HepG2 (cell line): ENCODE results near the gene LDHAL6B. TPM values are rescaled to one million over a fixed set of nuclear protein-coding genes. Genes with fewer than 3 reads are reported as not detected.
A peak's percentile ranks its signal among the peaks of the same experiment; 100 is the strongest.

Experiments used
- CBFB ChIP-seq: sonication (generic); formaldehyde crosslinking; IDR thresholded peaks from 2 replicates; pipeline ENCODE4 v1.4.0; 2020; ENCODE audit warnings: missing genetic modification reagents
- CCDC6 ChIP-seq: sonication (generic); formaldehyde crosslinking; IDR thresholded peaks from 2 replicates; pipeline ENCODE4 v1.8.1; 2022; ENCODE audit warnings: mild to moderate bottlenecking, missing genetic modification reagents, moderate library complexity
- FOXC1 ChIP-seq: sonication (generic); formaldehyde crosslinking; IDR thresholded peaks from 2 replicates; pipeline ENCODE4 v1.8.0; 2022; ENCODE audit warnings: mild to moderate bottlenecking, missing genetic modification reagents, borderline replicate concordance
- HNRNPK ChIP-seq: fragments of 200-400 bp; formaldehyde crosslinking; IDR thresholded peaks from 2 replicates; pipeline ENCODE4 v1.6.1; 2018; ENCODE audit warnings: low read length, low read depth, moderate library complexity, mild to moderate bottlenecking; ENCODE audit not compliant: poor library complexity, severe bottlenecking
- KAT2B ChIP-seq: fragments of 150-350 bp; IDR thresholded peaks from 2 replicates; pipeline ENCODE4 v1.6.1; 2014; ENCODE audit warnings: low read depth, low read length, borderline replicate concordance
- MZF1 ChIP-seq: sonication (generic); formaldehyde crosslinking; IDR thresholded peaks from 2 replicates; pipeline ENCODE4 v1.8.1; 2023; ENCODE audit warnings: mild to moderate bottlenecking, missing genetic modification reagents, borderline replicate concordance
- PHF5A ChIP-seq: IDR thresholded peaks from one replicate; pipeline ENCODE4 v1.6.1; 2018; ENCODE audit warnings: low read depth, missing genetic modification reagents; ENCODE audit not compliant: unreplicated experiment
- PRMT3 ChIP-seq: sonication (generic); formaldehyde crosslinking; IDR thresholded peaks from 2 replicates; pipeline ENCODE4 v1.8.1; 2022; ENCODE audit warnings: low read depth, mild to moderate bottlenecking, moderate library complexity, missing genetic modification reagents, borderline replicate concordance
- ZFP62 ChIP-seq: sonication (generic); formaldehyde crosslinking; IDR thresholded peaks from 2 replicates; pipeline ENCODE4 v1.4.0; 2020; ENCODE audit warnings: missing genetic modification reagents
- ZNF138 ChIP-seq: sonication (generic); formaldehyde crosslinking; IDR thresholded peaks from 2 replicates; pipeline ENCODE4 v1.5.0; 2020; ENCODE audit warnings: mild to moderate bottlenecking, low read depth, missing genetic modification reagents
- ZNF296 ChIP-seq: sonication (generic); formaldehyde crosslinking; conservative IDR thresholded peaks from 2 replicates; pipeline ENCODE4 v1.5.0; 2020; ENCODE audit warnings: mild to moderate bottlenecking, missing genetic modification reagents
- ZNF432 ChIP-seq: sonication (generic); formaldehyde crosslinking; IDR thresholded peaks from 2 replicates; pipeline ENCODE4 v1.5.0; 2020; ENCODE audit warnings: missing genetic modification reagents, mild to moderate bottlenecking, borderline replicate concordance
- ZNF567 ChIP-seq: sonication (generic); formaldehyde crosslinking; IDR thresholded peaks from 2 replicates; pipeline ENCODE4 v1.8.1; 2023; ENCODE audit warnings: mild to moderate bottlenecking, missing genetic modification reagents, borderline replicate concordance
- ZNF569 ChIP-seq: sonication (generic); formaldehyde crosslinking; IDR thresholded peaks from 2 replicates; pipeline ENCODE4 v1.5.0; 2020; ENCODE audit warnings: mild to moderate bottlenecking, missing genetic modification reagents, moderate library complexity, borderline replicate concordance
- ZNF747 ChIP-seq: sonication (generic); formaldehyde crosslinking; IDR thresholded peaks from 2 replicates; pipeline ENCODE4 v1.8.1; 2023; ENCODE audit warnings: missing genetic modification reagents, mild to moderate bottlenecking, borderline replicate concordance
- ZNF781 ChIP-seq: sonication (generic); formaldehyde crosslinking; IDR thresholded peaks from 2 replicates; pipeline ENCODE4 v1.5.1; 2020; ENCODE audit warnings: borderline replicate concordance, mild to moderate bottlenecking, missing genetic modification reagents; ENCODE audit errors: not compliant biosample characterization
- ZNF839 ChIP-seq: sonication (generic); formaldehyde crosslinking; IDR thresholded peaks from 2 replicates; pipeline ENCODE4 v1.4.0; 2020; ENCODE audit warnings: missing genetic modification reagents, mild to moderate bottlenecking, borderline replicate concordance
- polyA plus RNA-seq, 8 experiments: library from polyadenylated mRNA; depleted of rRNA in 3 of 8; stranded (reverse) in 7 of 8; unstranded in 1 of 8; fragments of >200 nt; fragmentation: Illumina TruSeq in 4 of 8; extraction: Trizol in 4 of 8; gene quantifications; 2 replicates each; pipeline versions ENCODE4 v1.2.1 to v1.2.3, GENCODE V29; 2011 to 2016; ENCODE audit warnings: low read depth in 4 of 8, missing spikeins in 1 of 8, mixed read lengths in 1 of 8; ENCODE audit not compliant: insufficient read depth in 1 of 8
- total RNA-seq, 5 experiments: library from RNA; depleted of rRNA; stranded (reverse); fragments of >200 nt; fragmentation: Illumina TruSeq; extraction: Trizol; gene quantifications; 2 replicates each; pipeline ENCODE4 v1.2.3, GENCODE V29; 2016; ENCODE audit warnings: low read depth in 1 of 5
- TF ChIP-seq, protein P1 (sequence below): sonication (generic); formaldehyde crosslinking; IDR thresholded peaks from 2 replicates; pipeline ENCODE4 v1.5.0; 2020; ENCODE audit warnings: missing genetic modification reagents
- TF ChIP-seq, protein P2 (sequence below): sonication (generic); formaldehyde crosslinking; IDR thresholded peaks from 2 replicates; pipeline ENCODE4 v1.9.0; 2021; ENCODE audit warnings: mild to moderate bottlenecking, missing genetic modification reagents

Gene LDHAL6B
- total and polyA plus RNA-seq, 2 of the 13 experiments (the other 11 are each of a cell fraction or from before 2014, with no cell fraction given) = not detected

DNA sequence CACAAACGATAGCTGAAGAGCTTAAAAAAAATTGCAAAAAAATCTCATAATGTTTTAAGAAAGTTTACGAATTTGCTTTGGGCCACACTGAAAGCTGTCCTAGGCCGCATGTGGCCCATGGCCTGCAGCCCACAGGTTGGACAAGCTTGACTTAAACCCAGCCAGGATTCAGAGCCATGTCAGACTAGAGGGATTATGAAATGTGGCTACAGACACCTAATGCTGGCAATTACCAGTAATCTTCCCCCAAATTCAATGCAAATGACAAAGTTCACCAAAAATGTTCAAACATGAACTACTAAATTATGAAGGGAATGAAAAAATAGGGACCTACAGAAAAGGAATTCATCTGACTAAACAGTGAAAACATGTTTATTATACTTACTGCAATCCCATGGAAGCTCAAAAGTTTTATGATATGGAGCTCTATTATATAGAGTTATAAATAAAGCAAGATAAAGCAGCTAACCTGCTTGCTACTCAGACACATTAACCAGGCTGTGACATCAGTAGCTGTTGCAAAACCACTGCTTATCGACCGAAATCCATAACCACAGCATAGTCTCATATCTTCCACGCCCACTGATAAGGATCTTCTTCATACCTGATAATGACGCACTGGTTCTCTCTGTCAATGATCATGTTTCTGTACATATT, 49.2 kb downstream of the LDHAL6B start (continued):
- TF ChIP-seq, protein P1, sequence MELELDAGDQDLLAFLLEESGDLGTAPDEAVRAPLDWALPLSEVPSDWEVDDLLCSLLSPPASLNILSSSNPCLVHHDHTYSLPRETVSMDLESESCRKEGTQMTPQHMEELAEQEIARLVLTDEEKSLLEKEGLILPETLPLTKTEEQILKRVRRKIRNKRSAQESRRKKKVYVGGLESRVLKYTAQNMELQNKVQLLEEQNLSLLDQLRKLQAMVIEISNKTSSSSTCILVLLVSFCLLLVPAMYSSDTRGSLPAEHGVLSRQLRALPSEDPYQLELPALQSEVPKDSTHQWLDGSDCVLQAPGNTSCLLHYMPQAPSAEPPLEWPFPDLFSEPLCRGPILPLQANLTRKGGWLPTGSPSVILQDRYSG (CRISPR knock-in tag) = no peak
- TF ChIP-seq PRMT3 (CRISPR knock-in tag) (no peak), ZFP62 (CRISPR knock-in tag) (no peak), ZNF296 (CRISPR knock-in tag) (no peak), KAT2B (peak; percentile 59; the same call in 1 of the 2 replicates), ZNF138 (CRISPR knock-in tag) (no peak), ZNF567 (CRISPR knock-in tag) (no peak), CBFB (CRISPR knock-in tag) (peak; percentile 84), ZNF781 (CRISPR knock-in tag) (no peak), ZNF432 (CRISPR knock-in tag) (no peak), FOXC1 (CRISPR knock-in tag) (no peak), HNRNPK (no peak), CCDC6 (CRISPR knock-in tag) (no peak), ZNF747 (no peak), MZF1 (no peak), ZNF569 (CRISPR knock-in tag) (no peak), ZNF839 (no peak), PHF5A (no peak)
- TF ChIP-seq, protein P2, sequence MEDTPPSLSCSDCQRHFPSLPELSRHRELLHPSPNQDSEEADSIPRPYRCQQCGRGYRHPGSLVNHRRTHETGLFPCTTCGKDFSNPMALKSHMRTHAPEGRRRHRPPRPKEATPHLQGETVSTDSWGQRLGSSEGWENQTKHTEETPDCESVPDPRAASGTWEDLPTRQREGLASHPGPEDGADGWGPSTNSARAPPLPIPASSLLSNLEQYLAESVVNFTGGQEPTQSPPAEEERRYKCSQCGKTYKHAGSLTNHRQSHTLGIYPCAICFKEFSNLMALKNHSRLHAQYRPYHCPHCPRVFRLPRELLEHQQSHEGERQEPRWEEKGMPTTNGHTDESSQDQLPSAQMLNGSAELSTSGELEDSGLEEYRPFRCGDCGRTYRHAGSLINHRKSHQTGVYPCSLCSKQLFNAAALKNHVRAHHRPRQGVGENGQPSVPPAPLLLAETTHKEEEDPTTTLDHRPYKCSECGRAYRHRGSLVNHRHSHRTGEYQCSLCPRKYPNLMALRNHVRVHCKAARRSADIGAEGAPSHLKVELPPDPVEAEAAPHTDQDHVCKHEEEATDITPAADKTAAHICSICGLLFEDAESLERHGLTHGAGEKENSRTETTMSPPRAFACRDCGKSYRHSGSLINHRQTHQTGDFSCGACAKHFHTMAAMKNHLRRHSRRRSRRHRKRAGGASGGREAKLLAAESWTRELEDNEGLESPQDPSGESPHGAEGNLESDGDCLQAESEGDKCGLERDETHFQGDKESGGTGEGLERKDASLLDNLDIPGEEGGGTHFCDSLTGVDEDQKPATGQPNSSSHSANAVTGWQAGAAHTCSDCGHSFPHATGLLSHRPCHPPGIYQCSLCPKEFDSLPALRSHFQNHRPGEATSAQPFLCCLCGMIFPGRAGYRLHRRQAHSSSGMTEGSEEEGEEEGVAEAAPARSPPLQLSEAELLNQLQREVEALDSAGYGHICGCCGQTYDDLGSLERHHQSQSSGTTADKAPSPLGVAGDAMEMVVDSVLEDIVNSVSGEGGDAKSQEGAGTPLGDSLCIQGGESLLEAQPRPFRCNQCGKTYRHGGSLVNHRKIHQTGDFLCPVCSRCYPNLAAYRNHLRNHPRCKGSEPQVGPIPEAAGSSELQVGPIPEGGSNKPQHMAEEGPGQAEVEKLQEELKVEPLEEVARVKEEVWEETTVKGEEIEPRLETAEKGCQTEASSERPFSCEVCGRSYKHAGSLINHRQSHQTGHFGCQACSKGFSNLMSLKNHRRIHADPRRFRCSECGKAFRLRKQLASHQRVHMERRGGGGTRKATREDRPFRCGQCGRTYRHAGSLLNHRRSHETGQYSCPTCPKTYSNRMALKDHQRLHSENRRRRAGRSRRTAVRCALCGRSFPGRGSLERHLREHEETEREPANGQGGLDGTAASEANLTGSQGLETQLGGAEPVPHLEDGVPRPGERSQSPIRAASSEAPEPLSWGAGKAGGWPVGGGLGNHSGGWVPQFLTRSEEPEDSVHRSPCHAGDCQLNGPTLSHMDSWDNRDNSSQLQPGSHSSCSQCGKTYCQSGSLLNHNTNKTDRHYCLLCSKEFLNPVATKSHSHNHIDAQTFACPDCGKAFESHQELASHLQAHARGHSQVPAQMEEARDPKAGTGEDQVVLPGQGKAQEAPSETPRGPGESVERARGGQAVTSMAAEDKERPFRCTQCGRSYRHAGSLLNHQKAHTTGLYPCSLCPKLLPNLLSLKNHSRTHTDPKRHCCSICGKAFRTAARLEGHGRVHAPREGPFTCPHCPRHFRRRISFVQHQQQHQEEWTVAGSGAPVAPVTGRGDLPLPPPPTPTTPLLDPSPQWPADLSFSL (CRISPR knock-in tag) = no peak
